ENCODE data around the gene VDAC1. TPM values are rescaled to one million over a fixed set of nuclear protein-coding genes. Genes with fewer than 3 reads are reported as not detected.

The VDAC1 gene
- total and polyA plus RNA-seq, 2 of the 8 experiments (the other 6 are each of a cell fraction or from before 2014, with no cell fraction given) = 111 to 301 TPM

DNA sequence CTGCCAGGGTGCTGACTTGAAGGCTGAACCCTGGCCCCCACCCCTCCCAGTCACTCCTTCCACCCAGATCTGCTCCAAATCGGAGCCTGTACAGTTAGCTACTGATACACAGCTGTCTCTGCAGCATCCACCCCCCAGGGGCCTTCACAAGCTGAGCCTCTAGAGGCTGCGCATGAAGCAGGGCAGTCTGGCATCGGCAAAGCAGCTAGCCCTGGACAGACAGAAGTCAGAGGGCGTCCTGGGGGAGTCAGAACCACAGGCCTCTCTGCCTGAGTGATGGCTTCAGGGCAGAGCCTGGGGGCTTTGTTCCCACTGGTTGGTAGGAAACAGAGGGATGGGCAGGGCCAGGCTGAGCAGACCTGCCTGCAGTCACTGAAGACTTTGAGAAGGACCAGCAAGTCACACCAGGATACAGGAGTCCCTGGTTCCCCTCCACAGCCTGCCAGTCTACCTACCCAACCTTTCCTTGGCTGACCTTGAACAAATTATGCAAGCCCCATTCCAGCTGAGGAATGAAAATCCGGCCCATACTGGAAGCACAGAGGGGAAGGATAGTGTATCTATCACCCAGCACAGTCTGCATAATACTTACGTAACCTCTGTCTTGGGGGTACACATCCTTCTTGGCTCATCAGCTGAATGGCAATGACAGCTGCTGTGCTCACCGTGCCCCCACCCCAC lies 8.8 kb downstream of the VDAC1 start (continued):
- TF ChIP-seq, protein P1, sequence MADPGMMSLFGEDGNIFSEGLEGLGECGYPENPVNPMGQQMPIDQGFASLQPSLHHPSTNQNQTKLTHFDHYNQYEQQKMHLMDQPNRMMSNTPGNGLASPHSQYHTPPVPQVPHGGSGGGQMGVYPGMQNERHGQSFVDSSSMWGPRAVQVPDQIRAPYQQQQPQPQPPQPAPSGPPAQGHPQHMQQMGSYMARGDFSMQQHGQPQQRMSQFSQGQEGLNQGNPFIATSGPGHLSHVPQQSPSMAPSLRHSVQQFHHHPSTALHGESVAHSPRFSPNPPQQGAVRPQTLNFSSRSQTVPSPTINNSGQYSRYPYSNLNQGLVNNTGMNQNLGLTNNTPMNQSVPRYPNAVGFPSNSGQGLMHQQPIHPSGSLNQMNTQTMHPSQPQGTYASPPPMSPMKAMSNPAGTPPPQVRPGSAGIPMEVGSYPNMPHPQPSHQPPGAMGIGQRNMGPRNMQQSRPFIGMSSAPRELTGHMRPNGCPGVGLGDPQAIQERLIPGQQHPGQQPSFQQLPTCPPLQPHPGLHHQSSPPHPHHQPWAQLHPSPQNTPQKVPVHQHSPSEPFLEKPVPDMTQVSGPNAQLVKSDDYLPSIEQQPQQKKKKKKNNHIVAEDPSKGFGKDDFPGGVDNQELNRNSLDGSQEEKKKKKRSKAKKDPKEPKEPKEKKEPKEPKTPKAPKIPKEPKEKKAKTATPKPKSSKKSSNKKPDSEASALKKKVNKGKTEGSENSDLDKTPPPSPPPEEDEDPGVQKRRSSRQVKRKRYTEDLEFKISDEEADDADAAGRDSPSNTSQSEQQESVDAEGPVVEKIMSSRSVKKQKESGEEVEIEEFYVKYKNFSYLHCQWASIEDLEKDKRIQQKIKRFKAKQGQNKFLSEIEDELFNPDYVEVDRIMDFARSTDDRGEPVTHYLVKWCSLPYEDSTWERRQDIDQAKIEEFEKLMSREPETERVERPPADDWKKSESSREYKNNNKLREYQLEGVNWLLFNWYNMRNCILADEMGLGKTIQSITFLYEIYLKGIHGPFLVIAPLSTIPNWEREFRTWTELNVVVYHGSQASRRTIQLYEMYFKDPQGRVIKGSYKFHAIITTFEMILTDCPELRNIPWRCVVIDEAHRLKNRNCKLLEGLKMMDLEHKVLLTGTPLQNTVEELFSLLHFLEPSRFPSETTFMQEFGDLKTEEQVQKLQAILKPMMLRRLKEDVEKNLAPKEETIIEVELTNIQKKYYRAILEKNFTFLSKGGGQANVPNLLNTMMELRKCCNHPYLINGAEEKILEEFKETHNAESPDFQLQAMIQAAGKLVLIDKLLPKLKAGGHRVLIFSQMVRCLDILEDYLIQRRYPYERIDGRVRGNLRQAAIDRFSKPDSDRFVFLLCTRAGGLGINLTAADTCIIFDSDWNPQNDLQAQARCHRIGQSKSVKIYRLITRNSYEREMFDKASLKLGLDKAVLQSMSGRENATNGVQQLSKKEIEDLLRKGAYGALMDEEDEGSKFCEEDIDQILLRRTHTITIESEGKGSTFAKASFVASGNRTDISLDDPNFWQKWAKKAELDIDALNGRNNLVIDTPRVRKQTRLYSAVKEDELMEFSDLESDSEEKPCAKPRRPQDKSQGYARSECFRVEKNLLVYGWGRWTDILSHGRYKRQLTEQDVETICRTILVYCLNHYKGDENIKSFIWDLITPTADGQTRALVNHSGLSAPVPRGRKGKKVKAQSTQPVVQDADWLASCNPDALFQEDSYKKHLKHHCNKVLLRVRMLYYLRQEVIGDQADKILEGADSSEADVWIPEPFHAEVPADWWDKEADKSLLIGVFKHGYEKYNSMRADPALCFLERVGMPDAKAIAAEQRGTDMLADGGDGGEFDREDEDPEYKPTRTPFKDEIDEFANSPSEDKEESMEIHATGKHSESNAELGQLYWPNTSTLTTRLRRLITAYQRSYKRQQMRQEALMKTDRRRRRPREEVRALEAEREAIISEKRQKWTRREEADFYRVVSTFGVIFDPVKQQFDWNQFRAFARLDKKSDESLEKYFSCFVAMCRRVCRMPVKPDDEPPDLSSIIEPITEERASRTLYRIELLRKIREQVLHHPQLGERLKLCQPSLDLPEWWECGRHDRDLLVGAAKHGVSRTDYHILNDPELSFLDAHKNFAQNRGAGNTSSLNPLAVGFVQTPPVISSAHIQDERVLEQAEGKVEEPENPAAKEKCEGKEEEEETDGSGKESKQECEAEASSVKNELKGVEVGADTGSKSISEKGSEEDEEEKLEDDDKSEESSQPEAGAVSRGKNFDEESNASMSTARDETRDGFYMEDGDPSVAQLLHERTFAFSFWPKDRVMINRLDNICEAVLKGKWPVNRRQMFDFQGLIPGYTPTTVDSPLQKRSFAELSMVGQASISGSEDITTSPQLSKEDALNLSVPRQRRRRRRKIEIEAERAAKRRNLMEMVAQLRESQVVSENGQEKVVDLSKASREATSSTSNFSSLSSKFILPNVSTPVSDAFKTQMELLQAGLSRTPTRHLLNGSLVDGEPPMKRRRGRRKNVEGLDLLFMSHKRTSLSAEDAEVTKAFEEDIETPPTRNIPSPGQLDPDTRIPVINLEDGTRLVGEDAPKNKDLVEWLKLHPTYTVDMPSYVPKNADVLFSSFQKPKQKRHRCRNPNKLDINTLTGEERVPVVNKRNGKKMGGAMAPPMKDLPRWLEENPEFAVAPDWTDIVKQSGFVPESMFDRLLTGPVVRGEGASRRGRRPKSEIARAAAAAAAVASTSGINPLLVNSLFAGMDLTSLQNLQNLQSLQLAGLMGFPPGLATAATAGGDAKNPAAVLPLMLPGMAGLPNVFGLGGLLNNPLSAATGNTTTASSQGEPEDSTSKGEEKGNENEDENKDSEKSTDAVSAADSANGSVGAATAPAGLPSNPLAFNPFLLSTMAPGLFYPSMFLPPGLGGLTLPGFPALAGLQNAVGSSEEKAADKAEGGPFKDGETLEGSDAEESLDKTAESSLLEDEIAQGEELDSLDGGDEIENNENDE (IDR thresholded peaks at IDR 0.05; ENCODE audit: insufficient replicate concordance, low read length) = no peak
- TF ChIP-seq KDM4A (IDR thresholded peaks at IDR 0.05; ENCODE audit: low read depth, low read length, severe bottlenecking) (no peak), POLR2AphosphoS5 (IDR thresholded peaks at IDR 0.05; ENCODE audit: low read depth, low read length) (no peak), CBX8 (IDR thresholded peaks at IDR 0.05; ENCODE audit: borderline replicate concordance, low read depth, low read length) (no peak)
- TF ChIP-seq, protein P2, sequence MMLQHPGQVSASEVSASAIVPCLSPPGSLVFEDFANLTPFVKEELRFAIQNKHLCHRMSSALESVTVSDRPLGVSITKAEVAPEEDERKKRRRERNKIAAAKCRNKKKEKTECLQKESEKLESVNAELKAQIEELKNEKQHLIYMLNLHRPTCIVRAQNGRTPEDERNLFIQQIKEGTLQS (IDR thresholded peaks at IDR 0.05; ENCODE audit: insufficient read depth, low read depth, low read length) = no peak

All from H1 (cell line).